A549 (cell line): Measurements from ENCODE around the gene TTK.

Source experiments
- BCL3 ChIP-seq: fragments of >200 bp; sonication (Bioruptor Twin); formaldehyde crosslinking; IDR thresholded peaks from 3 replicates; pipeline ENCODE4 v1.6.1; 2016
- CTCF ChIP-seq: fragments of >200 bp; sonication (Bioruptor Twin); formaldehyde crosslinking; IDR thresholded peaks from 3 replicates; pipeline ENCODE4 v1.5.1; 2016
- EP300 ChIP-seq, 2 experiments: fragments of >200 bp; sonication (Bioruptor Twin); formaldehyde crosslinking; IDR thresholded peaks; 2 replicates in 1 of 2; 3 replicates in 1 of 2; pipeline ENCODE4 v1.6.1; 2016 to 2017
- ESRRA ChIP-seq: fragments of 150-350 bp; IDR thresholded peaks from 2 replicates; pipeline ENCODE4 v1.6.1; 2014; ENCODE audit warnings: mild to moderate bottlenecking, low read length, borderline replicate concordance
- FOSL2 ChIP-seq, 2 experiments: fragments of 450-650 bp in 1 of 2; fragments of >200 bp in 1 of 2; sonication (Bioruptor Twin) in 1 of 2; formaldehyde crosslinking; IDR thresholded peaks; 2 replicates each; pipeline versions ENCODE4 v1.5.0 to v1.6.1; 2016 to 2020; ENCODE audit warnings: mild to moderate bottlenecking in 1 of 2, moderate library complexity in 1 of 2
- NPAS2 ChIP-seq: fragments of 250-450 bp; sonication (Bioruptor Pico); IDR thresholded peaks from 2 replicates; pipeline ENCODE4 v1.8.0; 2022; ENCODE audit warnings: mild to moderate bottlenecking, moderate library complexity, borderline replicate concordance
- POLR2A ChIP-seq: IDR thresholded peaks from 2 replicates; pipeline ENCODE4 v1.6.1; 2012; ENCODE audit warnings: mild to moderate bottlenecking, low read length
- POLR2AphosphoS2 ChIP-seq: conservative IDR thresholded peaks from 2 replicates; pipeline ENCODE4 v1.6.1; 2012; ENCODE audit warnings: low read length, improper control_type of control experiment, inconsistent platforms
- RARB ChIP-seq: fragments of 250-450 bp; sonication (Bioruptor Pico); IDR thresholded peaks from 2 replicates; pipeline ENCODE4 v1.8.0; 2021; ENCODE audit warnings: mild to moderate bottlenecking, moderate library complexity
- RFX5 ChIP-seq: fragments of 450-650 bp; IDR thresholded peaks from 2 replicates; pipeline ENCODE4 v1.7.1; 2014; ENCODE audit warnings: antibody characterized with exemption, mild to moderate bottlenecking, moderate library complexity
- RNF2 ChIP-seq: fragments of 200-600 bp; sonication (generic); IDR thresholded peaks from 2 replicates; pipeline ENCODE4 v1.6.1; 2016; ENCODE audit warnings: low read depth, mild to moderate bottlenecking, antibody characterized with exemption, moderate library complexity, borderline replicate concordance
- TF ChIP-seq, protein P1 (sequence below): fragments of 150-350 bp; IDR thresholded peaks from 2 replicates; pipeline ENCODE4 v1.6.1; 2014; ENCODE audit warnings: low read depth, mild to moderate bottlenecking, low read length

GRCh38 chr6:79964607-79965081 is 39.8 kb upstream of the TTK start:
- TF ChIP-seq RFX5: no peak
- TF ChIP-seq CTCF: no peak
- TF ChIP-seq RARB (CRISPR knock-in tag): no peak
- TF ChIP-seq EP300 (IDR thresholded peaks at IDR 0.05): no peak
- TF ChIP-seq POLR2A: no peak
- no peak for TF ChIP-seq NPAS2 (CRISPR knock-in tag)
- no peak for TF ChIP-seq POLR2AphosphoS2
- no peak for TF ChIP-seq FOSL2 (IDR thresholded peaks at IDR 0.05)
- TF ChIP-seq FOSL2 (CRISPR knock-in tag; IDR thresholded peaks at IDR 0.05): no peak
- TF ChIP-seq, protein P1, sequence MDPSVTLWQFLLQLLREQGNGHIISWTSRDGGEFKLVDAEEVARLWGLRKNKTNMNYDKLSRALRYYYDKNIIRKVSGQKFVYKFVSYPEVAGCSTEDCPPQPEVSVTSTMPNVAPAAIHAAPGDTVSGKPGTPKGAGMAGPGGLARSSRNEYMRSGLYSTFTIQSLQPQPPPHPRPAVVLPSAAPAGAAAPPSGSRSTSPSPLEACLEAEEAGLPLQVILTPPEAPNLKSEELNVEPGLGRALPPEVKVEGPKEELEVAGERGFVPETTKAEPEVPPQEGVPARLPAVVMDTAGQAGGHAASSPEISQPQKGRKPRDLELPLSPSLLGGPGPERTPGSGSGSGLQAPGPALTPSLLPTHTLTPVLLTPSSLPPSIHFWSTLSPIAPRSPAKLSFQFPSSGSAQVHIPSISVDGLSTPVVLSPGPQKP: no peak
- no peak for TF ChIP-seq ESRRA
- no peak for TF ChIP-seq BCL3
- no peak for TF ChIP-seq RNF2
